IMR-90 (cell line): ENCODE data around the gene FAM210B.

ENCODE experiments used
- CEBPB ChIP-seq: IDR thresholded peaks from 2 replicates; pipeline ENCODE4 v1.6.1; 2012; ENCODE audit warnings: low read depth, low read length, improper control_type of control experiment
- CHD1 ChIP-seq: IDR thresholded peaks from 2 replicates; pipeline ENCODE4 v1.6.1; 2012; ENCODE audit warnings: low read depth, low read length, improper control_type of control experiment
- CTCF ChIP-seq: conservative IDR thresholded peaks from 2 replicates; pipeline ENCODE4 v1.5.1; 2012; ENCODE audit warnings: mild to moderate bottlenecking, low read depth, low read length, improper control_type of control experiment
- FOS ChIP-seq: fragments of 150-350 bp; IDR thresholded peaks from 2 replicates; pipeline ENCODE4 v1.6.1; 2016; ENCODE audit warnings: low read depth, low read length
- MAFK ChIP-seq: IDR thresholded peaks from 2 replicates; pipeline ENCODE4 v1.6.1; 2012; ENCODE audit warnings: low read depth, low read length, improper control_type of control experiment
- MAZ ChIP-seq: IDR thresholded peaks from 2 replicates; pipeline ENCODE4 v1.6.1; 2012; ENCODE audit warnings: low read depth, mild to moderate bottlenecking, low read length, improper control_type of control experiment, moderate library complexity, borderline replicate concordance
- MXI1 ChIP-seq: IDR thresholded peaks from 2 replicates; pipeline ENCODE4 v1.6.1; 2012; ENCODE audit warnings: low read depth, mild to moderate bottlenecking, low read length, moderate library complexity, borderline replicate concordance
- NFE2L2 ChIP-seq: fragments of 150-350 bp; IDR thresholded peaks from 2 replicates; pipeline ENCODE4 v1.6.1; 2016; ENCODE audit warnings: low read depth, mild to moderate bottlenecking, low read length
- POLR2A ChIP-seq: IDR thresholded peaks from 2 replicates; pipeline ENCODE4 v1.6.1; 2012; ENCODE audit warnings: mild to moderate bottlenecking, low read depth, low read length
- RAD21 ChIP-seq: IDR thresholded peaks from 2 replicates; pipeline ENCODE4 v1.6.1; 2012; ENCODE audit warnings: low read length, improper control_type of control experiment
- RCOR1 ChIP-seq: IDR thresholded peaks from 2 replicates; pipeline ENCODE4 v1.6.1; 2012; ENCODE audit warnings: mild to moderate bottlenecking, low read length, improper control_type of control experiment; ENCODE audit not compliant: insufficient replicate concordance
- RFX5 ChIP-seq: IDR thresholded peaks from 2 replicates; pipeline ENCODE4 v1.8.0; 2012; ENCODE audit warnings: low read depth, mild to moderate bottlenecking, low read length, moderate library complexity
- SMC3 ChIP-seq: fragments of 150-350 bp; IDR thresholded peaks from 2 replicates; pipeline ENCODE4 v1.6.1; 2016; ENCODE audit warnings: low read depth, mild to moderate bottlenecking, antibody characterized with exemption, low read length, moderate library complexity

DNA sequence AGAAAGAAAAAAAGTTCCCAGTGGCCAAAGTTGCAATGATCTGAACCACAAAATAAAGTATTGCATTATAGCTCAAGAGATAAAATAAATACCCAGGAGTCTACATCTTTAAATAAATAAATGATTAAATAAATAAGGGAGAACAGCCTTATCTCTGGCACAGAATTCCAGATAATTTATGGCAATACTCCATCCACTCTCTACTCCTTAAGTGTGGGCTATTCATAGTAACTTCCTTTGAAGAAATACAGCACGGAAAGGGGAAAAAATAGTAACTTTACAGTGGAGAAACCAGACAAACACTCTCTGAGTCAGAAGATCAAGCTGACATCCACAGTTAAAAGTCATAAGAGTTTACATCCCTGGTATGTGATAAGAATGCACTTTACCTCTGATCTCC lies 21.6 kb downstream of the FAM210B start:
- no peak for TF ChIP-seq CTCF
- TF ChIP-seq CEBPB, result peak; percentile 32; the same call in 1 of the 2 replicates
- no peak for TF ChIP-seq RCOR1
- no peak for TF ChIP-seq MAZ
- no peak for TF ChIP-seq RFX5
- TF ChIP-seq POLR2A, result no peak
- TF ChIP-seq MAFK, result no peak
- TF ChIP-seq MXI1, result no peak
- TF ChIP-seq FOS, result 0 out of 2 replicates have a peak, but pooled peaks have one; percentile 8
- no peak for TF ChIP-seq CHD1
- no peak for TF ChIP-seq NFE2L2
- TF ChIP-seq RAD21, result no peak
- no peak for TF ChIP-seq SMC3
